ENCODE results near the gene GNPTAB.

- no peak for TF ChIP-seq CTCF (conservative IDR thresholded peaks at IDR 0.05; ENCODE audit: low read length)
- no peak for TF ChIP-seq EZH2phosphoT487 (IDR thresholded peaks at IDR 0.05; ENCODE audit: borderline replicate concordance, low read depth, low read length)
Observed at GRCh38 chr12:101743242-101743641, 87.5 kb downstream of the GNPTAB start.
